HG03565 (cell line): Measurements from ENCODE around the gene PCDHGA4.
"Not testable (repeated sequence)": the region's sequence is repeated elsewhere in the genome, so short reads cannot be mapped to it uniquely, and the experiment has no call there.

ENCODE experiments used
- ATAC-seq: cut with Tn5 transposase; IDR thresholded peaks from one replicate; pipeline ENCODE4 v1.9.1; 2021; ENCODE audit warnings: mild to moderate bottlenecking, moderate library complexity; ENCODE audit not compliant: unreplicated experiment

PCDHGA4 gene

DNA sequence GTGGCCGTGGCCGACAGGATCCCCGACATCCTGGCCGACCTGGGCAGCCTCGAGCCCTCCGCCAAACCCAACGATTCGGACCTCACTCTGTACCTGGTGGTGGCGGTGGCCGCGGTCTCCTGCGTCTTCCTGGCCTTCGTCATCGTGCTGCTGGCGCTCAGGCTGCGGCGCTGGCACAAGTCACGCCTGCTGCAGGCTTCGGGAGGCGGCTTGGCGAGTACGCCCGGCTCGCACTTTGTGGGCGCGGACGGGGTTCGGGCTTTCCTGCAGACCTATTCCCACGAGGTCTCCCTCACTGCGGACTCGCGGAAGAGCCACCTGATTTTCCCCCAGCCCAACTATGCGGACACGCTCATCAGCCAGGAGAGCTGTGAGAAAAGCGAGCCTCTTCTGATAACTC lies 8.8 kb upstream of the PCDHGA4 start:
- ATAC-seq = not testable (repeated sequence)

DNA sequence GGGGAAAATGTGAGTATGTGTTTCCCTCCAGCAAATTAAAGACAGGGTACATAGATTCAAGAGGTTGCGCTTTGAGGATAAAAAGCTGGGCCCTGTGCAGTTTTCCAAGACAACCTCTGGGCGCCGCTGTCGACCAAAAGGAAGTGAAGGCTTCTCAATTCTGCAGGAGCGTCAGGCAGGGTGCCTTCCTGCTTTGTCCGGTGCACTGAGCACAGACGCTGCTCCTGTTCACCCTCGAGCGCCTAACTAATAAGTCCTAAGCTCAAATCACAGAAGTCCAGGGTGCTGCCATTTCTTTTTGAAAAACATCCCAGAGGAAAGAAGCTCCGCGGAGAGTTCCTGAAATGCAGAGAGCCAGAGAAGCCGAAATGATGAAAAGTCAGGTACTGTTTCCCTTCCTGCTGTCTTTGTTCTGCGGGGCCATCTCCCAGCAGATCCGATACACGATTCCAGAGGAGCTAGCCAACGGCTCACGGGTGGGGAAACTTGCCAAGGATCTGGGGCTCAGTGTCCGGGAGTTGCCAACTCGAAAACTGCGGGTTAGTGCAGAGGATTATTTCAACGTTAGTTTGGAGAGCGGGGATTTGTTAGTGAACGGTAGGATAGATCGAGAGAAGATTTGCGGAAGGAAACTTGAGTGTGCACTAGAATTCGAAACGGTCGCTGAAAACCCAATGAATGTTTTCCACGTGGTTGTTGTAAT lies 4.8 kb upstream of the PCDHGA4 start, which contains the start of gene PCDHGB1:
TSS of gene PCDHGB1 (plus strand) at position 183 of the 703 bp plus-strand sequence. CDS start at position 345, 162 bp downstream.
- ATAC-seq = no peak

DNA sequence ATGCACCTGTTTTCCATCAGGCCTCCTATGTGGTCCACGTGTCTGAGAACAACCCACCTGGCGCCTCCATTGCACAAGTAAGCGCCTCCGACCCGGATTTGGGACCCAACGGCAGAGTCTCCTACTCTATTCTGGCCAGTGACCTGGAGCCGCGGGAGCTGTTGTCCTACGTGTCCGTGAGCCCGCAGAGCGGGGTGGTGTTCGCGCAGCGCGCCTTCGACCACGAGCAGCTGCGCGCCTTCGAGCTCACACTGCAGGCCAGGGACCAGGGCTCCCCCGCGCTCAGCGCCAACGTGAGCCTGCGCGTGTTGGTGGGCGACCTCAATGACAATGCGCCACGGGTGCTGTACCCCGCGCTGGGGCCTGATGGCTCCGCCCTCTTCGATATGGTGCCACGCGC lies 3.2 kb upstream of the PCDHGA4 start:
- ATAC-seq = no peak

DNA sequence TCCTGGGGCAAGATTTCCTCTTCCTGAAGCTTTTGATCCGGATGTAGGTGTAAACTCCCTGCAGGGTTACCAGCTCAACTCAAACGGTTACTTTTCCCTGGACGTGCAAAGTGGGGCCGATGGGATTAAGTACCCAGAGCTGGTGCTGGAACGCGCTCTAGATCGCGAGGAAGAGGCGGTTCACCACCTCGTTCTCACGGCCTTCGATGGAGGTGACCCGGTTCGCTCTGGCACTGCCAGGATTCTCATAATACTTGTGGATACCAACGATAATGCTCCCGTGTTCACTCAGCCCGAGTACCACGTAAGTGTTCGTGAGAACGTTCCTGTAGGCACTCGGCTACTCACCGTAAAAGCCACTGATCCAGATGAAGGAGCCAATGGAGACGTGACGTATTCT lies 820 bp downstream of the PCDHGA4 start:
- no peak for ATAC-seq

DNA sequence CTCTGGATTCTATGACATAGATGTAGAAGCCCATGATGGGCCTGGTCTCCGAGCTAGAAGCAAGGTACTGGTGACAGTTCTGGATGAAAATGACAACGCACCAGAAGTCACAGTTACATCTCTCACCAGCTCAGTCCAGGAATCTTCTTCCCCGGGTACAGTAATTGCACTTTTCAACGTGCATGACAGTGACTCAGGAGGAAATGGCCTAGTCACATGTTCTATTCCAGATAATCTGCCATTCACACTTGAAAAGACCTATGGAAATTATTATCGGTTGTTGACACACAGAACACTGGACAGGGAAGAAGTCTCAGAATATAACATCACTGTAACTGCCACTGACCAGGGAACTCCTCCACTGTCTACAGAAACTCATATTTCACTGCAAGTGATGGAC lies 1.3 kb downstream of the PCDHGA4 start:
- no peak for ATAC-seq

DNA sequence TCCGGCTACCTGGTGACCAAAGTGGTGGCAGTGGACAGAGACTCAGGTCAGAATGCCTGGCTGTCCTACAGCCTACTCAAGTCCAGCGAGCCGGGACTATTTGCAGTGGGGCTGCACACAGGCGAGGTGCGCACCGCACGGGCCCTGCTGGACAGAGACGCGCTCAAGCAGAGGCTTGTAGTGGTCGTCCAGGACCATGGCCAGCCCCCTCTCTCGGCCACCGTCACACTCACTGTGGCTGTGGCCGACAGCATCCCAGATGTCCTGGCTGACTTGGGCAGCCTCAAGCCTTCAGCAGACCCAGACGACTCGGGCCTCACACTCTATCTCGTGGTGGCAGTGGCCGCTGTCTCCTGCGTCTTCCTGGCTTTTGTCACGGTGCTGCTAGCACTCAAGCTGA lies 2.1 kb downstream of the PCDHGA4 start:
- ATAC-seq = no peak

DNA sequence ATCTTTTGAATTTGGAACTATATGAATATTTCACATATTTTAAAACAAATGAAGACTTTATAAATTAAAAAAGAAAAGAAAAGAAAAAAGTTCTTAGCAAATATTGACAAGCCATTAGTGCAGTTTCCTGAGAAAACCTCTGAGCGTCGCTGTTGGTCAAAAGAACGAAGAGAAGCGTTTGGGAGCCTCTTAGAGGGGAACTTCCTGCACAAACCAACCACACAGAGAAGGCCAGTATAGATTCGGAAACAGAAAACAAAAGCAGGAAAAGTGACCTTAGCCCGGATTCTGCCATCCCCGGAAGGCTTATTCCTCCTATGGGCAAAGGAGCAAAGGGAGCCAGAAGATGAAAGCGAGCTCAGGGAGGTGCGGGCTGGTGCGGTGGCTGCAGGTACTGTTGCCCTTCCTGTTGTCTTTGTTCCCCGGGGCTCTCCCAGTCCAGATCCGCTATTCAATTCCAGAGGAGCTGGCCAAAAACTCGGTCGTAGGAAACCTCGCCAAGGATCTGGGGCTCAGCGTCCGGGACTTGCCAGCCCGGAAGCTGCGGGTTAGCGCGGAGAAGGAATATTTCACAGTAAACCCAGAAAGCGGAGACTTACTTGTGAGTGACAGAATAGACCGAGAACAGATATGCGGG lies 5.1 kb downstream of the PCDHGA4 start, which contains the start of gene PCDHGB2:
TSS of gene PCDHGB2 (plus strand) at position 205 of the 637 bp plus-strand sequence. CDS start at position 347, 142 bp downstream.
- ATAC-seq = peak; percentile 78

DNA sequence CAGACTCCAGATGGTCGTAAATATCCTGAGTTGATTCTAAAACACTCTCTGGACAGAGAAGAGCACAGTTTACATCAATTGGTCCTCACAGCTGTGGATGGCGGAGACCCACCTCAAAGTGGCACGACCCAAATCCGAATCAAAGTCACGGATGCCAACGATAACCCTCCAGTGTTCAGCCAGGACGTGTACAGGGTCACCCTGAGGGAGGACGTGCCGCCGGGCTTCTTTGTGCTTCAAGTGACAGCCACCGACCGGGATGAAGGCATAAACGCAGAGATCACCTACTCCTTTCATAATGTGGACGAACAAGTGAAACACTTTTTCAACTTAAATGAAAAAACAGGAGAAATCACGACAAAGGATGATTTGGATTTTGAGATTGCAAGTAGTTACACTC lies 5.9 kb downstream of the PCDHGA4 start:
- ATAC-seq = no peak

DNA sequence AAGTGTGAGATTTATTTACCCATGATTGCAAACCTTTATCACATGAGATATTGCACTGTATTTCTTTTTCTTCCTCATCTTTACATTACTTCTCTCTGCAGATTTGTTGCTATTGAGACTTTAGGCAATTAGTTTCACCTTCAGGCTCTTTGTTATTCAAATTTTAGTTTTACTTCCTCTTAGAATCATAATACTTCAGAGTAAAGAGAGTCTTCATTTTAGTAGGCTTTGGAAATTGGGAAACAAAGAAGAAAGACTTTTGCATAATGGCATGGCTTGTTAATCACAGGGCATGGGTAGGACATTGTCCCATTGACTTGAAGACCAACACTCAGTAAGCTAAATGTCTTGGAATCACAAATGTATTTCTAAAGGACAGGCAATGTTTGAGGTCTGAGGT lies 7.9 kb downstream of the PCDHGA4 start:
- no peak for ATAC-seq

DNA sequence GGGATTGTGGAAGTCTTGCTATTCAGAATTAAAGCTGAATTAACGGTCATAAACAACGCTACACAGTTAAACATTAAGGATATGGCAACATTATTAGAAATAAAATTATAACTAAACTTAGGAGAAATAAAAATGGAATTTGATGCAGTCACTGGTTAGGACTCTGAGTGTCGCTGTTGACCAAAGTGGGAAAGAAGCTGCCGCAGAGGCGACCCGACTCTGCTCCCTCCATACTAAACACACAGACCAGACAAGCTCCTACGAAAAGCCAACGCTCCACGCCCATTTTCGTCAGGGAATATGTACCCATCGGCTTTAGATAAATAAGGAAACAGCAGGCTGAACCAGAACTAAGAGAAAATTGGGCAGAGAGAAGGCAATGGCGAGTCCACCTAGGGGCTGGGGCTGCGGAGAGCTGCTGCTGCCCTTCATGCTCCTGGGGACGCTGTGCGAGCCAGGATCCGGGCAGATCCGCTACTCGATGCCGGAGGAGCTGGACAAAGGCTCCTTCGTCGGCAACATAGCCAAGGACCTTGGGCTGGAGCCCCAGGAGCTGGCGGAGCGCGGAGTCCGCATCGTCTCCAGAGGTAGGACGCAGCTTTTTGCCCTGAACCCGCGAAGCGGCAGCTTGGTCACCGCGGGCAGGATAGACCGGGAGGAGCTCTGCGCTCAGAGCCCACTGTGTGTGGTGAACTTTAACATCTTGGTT lies 9.3 kb downstream of the PCDHGA4 start, which contains the start of gene PCDHGA5:
TSS of gene PCDHGA5 (plus strand) at position 211 of the 709 bp plus-strand sequence. CDS start at position 380, 169 bp downstream.
- ATAC-seq = no peak

DNA sequence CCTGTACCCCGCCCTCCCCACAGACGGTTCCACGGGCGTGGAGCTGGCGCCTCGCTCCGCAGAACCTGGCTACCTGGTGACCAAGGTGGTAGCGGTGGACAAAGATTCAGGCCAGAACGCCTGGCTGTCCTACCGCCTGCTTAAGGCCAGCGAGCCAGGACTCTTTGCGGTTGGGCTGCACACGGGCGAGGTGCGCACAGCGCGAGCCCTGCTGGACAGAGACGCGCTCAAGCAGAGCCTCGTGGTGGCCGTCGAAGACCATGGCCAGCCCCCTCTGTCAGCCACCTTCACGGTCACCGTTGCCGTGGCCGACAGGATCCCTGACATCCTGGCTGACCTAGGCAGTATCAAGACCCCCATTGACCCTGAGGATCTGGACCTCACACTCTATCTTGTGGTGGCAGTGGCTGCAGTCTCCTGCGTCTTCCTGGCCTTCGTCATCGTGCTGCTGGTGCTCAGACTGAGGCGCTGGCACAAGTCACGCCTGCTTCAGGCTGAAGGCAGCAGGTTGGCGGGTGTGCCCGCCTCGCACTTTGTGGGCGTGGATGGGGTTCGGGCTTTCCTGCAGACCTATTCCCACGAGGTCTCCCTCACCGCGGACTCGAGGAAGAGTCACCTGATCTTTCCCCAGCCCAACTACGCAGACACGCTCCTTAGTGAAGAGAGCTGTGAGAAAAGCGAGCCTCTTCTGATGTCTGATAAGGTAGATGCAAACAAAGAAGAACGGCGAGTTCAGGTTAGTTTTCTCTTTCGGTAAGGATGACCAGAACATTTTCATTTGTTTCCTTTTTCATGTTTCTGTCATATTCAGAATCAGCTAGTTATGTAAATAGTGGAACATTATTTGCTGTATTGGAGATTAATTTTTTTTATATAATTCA lies 11.4 kb downstream of the PCDHGA4 start:
- no peak for ATAC-seq

DNA sequence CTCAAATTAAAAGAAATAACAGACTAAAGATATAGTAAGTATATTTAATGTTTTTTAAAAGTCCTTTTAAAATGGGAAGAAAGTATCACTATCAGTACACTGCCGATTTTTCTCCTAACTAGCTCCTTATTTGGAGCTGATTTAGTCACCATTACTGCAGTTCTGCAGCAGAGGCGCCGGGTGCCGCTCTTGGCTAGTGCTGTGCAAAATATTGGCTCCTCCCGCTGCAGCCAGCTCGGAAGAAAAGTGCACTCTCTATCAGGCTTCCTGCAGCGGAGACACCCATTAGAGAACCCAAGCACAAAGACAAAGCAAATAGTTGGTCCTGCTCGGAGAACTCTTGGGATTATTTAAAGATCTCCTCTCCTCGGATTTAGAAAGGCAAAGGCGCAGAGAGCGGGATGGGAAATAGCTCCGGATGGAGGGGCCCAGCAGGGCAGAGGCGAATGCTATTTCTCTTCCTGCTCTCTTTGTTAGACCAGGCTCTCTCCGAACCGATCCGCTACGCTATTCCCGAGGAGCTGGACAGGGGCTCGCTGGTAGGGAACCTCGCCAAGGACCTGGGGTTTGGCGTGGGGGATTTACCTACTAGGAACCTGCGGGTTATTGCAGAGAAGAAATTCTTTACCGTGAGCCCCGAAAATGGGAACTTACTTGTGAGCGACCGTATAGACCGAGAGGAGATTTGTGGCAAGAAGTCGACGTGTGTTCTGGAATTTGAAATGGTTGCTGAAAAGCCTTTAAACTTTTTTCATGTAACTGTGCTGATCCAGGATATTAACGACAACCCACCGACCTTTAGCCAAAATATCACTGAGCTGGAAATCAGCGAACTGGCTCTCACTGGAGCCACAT lies 15.4 kb downstream of the PCDHGA4 start, which contains the start of gene PCDHGB3:
TSS of gene PCDHGB3 (plus strand) at position 249 of the 855 bp plus-strand sequence. CDS start at position 402, 153 bp downstream.
- peak; percentile 98 for ATAC-seq

DNA sequence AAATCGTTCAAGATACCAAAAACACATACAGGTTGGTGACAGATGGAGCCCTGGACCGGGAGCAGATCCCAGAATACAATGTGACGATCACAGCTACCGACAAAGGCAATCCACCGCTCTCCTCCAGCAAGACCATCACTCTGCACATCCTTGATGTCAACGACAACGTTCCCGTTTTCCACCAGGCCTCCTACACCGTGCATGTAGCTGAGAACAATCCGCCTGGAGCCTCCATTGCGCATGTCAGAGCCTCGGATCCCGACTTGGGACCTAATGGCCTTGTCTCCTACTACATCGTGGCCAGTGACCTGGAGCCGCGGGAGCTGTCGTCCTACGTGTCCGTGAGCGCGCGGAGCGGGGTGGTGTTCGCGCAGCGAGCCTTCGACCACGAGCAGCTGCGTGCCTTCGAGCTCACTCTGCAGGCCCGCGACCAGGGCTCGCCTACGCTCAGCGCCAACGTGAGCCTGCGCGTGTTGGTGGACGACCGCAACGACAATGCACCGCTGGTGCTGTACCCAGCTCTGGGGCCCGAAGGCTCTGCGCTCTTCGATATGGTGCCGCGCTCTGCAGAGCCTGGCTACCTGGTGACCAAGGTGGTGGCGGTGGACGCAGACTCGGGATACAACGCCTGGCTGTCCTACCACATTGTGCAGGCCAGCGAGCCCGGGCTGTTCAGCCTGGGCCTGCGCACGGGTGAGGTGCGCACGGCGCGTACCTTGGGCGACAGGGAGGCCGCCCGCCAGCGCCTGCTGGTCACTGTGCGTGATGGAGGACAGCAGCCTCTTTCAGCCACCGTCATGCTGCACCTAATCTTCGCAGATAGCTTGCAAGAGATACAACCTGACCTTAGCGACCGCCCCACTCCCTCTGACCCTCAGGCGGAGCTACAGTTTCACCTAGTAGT lies 17.0 kb downstream of the PCDHGA4 start:
- no peak for ATAC-seq

DNA sequence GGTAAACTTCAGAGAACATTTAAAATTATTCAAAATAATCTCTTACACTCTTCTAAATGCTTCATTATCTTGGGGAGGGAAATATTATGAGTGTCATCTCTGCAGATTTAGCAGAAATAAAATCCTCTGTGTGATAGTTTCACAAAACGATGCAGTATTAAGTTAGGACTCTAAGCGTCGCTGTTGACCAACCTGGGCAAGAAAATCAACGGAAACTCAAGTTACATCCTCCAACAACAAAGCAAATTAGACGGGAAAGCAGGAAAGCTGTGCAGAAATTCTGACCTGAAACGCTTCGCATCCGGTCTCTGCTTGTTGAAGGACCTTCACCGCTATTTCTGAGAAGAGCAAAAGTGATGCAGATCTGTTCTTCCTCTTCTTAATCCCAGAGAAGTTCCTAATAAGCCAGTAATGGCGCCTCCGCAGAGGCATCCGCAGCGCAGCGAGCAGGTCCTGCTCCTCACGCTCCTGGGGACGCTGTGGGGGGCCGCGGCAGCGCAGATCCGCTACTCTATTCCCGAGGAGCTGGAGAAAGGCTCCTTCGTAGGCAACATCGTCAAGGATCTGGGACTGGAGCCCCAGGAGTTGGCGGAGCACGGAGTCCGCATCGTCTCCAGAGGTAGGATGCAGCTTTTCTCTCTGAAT lies 19.0 kb downstream of the PCDHGA4 start, which contains the start of gene PCDHGA6:
TSS of gene PCDHGA6 (plus strand) at position 219 of the 645 bp plus-strand sequence. CDS start at position 412, 193 bp downstream.
- ATAC-seq = no peak

DNA sequence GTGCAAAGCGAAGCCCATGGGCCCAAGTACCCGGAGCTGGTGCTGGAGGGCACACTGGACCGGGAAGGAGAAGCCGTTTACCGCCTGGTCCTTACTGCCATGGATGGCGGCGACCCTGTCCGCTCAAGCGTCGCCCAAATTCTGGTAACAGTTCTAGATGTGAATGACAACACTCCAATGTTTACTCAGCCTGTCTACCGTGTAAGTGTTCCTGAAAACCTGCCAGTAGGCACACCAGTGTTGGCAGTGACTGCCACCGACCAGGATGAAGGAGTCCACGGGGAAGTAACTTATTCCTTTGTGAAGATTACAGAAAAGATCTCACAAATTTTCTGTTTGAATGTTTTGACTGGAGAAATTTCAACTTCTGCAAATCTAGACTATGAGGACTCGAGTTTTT lies 19.8 kb downstream of the PCDHGA4 start:
- ATAC-seq = no peak

DNA sequence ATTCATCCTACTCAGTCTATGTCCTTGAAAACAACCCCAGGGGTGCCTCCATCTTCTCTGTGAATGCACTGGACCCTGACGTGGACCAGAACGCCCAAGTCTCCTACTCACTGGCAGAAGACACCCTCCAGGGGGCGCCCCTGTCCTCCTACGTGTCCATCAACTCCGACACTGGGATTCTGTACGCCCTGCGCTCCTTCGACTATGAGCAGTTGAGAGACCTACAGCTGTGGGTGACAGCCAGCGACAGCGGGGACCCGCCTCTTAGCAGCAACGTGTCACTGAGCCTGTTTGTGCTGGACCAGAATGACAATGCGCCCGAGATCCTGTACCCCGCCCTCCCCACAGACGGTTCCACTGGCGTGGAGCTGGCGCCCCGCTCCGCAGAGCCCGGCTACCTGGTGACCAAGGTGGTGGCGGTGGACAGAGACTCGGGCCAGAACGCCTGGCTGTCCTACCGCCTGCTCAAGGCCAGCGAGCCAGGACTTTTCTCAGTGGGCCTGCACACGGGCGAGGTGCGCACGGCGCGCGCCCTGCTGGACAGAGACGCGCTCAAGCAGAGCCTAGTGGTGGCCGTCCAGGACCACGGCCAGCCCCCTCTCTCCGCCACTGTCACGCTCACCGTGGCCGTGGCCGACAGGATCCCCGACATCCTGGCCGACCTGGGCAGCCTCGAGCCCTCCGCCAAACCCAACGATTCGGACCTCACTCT lies 20.8 kb downstream of the PCDHGA4 start:
- not testable (repeated sequence) for ATAC-seq
